ENCODE data around the gene PEX13. TPM values are rescaled to one million over a fixed set of nuclear protein-coding genes. Genes with fewer than 3 reads are reported as not detected.

The PEX13 gene
- total and polyA plus RNA-seq, 2 donors (not counting 3 experiments of a cell fraction or from before 2014, with no cell fraction given): 18.0 to 21.0 TPM

DNA sequence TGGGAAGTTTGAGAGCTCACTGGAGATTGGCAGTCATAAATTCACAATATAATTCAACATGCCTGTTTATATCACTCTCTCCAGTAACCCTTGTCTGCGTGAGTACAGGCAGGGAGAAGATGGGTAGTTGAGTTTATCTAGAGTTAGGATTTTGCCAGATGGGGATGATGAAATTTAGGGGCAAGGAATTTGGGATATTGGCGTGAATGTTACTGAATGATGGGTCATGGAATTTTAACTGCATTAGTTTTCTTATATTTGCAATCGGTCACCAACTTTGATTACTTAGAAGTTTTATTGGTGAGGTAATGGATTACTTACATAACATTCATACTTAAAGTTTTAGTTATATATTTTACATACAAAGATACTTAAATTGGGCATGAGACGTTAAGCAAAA is 83.3 kb downstream of the PEX13 start:
- Histone ChIP-seq H3K9ac (replicated peaks; ENCODE audit: extremely low read depth, insufficient read depth, low read length) (no peak overlapping the region), H3K4me3 (replicated peaks in 1 of 3; ENCODE audit: insufficient read depth in 1 of 3, low read depth in 1 of 3, low read length in 3 of 3) (no peak overlapping the region), H3K4me1 (ENCODE audit: control insufficient read depth, extremely low read depth, insufficient read depth, low read length) (no peaks in the 10 kb centered on the region), H3K36me3 (ENCODE audit: control insufficient read depth in 2 of 2, extremely low read depth in 1 of 2, insufficient read depth in 2 of 2, low read length in 2 of 2) (peaks cover 0 to 2% of the 10 kb centered on the region in 2 experiments), H4K20me1 (replicated peaks; ENCODE audit: control insufficient read depth, extremely low read depth, insufficient read depth, low read length) (no peaks in the 10 kb centered on the region), H3K4me2 (ENCODE audit: insufficient read depth, low read length) (no peak overlapping the region), H3K9me1 (replicated peaks; ENCODE audit: control insufficient read depth, extremely low read depth, insufficient read depth, low read length) (no peaks in the 10 kb centered on the region), H3K79me2 (ENCODE audit: control insufficient read depth, insufficient read depth, low read length) (no peaks in the 10 kb centered on the region), H3K27ac (ENCODE audit: insufficient read depth, low read depth, low read length) (no peak overlapping the region), H3K27me3 (ENCODE audit: control insufficient read depth in 2 of 2, insufficient read depth in 2 of 2, low read length in 2 of 2) (no peaks in the 10 kb centered on the region), H3K9me3 (replicated peaks; ENCODE audit: control insufficient read depth, insufficient read depth, low read length) (no peaks in the 10 kb centered on the region), H2AFZ (ENCODE audit: low read depth, low read length) (no peak overlapping the region)
- DNase-seq (ENCODE audit: low read depth, low spot score): no peak
- dilution Hi-C loops (cut with MboI; ENCODE audit: extremely low pct_ligation_motif_present, low sequenced_read_pairs): no loop called here
- POLR2A ChIA-PET: no interaction called here
- no peak for TF ChIP-seq EZH2 (IDR thresholded peaks at IDR 0.05; ENCODE audit: borderline replicate concordance, low read depth, low read length, severe bottlenecking)
- no peak for TF ChIP-seq GATA2 (IDR thresholded peaks at IDR 0.05; ENCODE audit: insufficient read depth, insufficient read length, low read depth, low read length)
- no peak for TF ChIP-seq POLR2A (IDR thresholded peaks at IDR 0.05; ENCODE audit: low read depth, low read length)
- no peak for TF ChIP-seq POLR2AphosphoS5 (IDR thresholded peaks at IDR 0.05; ENCODE audit: insufficient read depth, low read depth, low read length)
- no peak for TF ChIP-seq FOS (IDR thresholded peaks at IDR 0.05; ENCODE audit: borderline replicate concordance, insufficient read depth, low read length)
- TF ChIP-seq JUN (IDR thresholded peaks at IDR 0.05; ENCODE audit: borderline replicate concordance, insufficient read depth, insufficient read length, low read depth): no peak
- TF ChIP-seq, protein P1, sequence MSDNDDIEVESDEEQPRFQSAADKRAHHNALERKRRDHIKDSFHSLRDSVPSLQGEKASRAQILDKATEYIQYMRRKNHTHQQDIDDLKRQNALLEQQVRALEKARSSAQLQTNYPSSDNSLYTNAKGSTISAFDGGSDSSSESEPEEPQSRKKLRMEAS (IDR thresholded peaks at IDR 0.05; ENCODE audit: insufficient read depth, insufficient read length): no peak
- TF ChIP-seq MYC (IDR thresholded peaks at IDR 0.05; ENCODE audit: low read depth, low read length): no peak
- TF ChIP-seq, protein P2, sequence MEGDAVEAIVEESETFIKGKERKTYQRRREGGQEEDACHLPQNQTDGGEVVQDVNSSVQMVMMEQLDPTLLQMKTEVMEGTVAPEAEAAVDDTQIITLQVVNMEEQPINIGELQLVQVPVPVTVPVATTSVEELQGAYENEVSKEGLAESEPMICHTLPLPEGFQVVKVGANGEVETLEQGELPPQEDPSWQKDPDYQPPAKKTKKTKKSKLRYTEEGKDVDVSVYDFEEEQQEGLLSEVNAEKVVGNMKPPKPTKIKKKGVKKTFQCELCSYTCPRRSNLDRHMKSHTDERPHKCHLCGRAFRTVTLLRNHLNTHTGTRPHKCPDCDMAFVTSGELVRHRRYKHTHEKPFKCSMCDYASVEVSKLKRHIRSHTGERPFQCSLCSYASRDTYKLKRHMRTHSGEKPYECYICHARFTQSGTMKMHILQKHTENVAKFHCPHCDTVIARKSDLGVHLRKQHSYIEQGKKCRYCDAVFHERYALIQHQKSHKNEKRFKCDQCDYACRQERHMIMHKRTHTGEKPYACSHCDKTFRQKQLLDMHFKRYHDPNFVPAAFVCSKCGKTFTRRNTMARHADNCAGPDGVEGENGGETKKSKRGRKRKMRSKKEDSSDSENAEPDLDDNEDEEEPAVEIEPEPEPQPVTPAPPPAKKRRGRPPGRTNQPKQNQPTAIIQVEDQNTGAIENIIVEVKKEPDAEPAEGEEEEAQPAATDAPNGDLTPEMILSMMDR (IDR thresholded peaks at IDR 0.05; ENCODE audit: extremely low read depth in 1 of 2, insufficient read depth in 1 of 2, low read depth in 1 of 2, low read length in 2 of 2): no peak
- no TSS peak for BruUV-seq (replicated peaks)
- intact Hi-C loops (cut with micrococcal nuclease): no loop called here
- FAIRE-seq: no peak
- CTCF ChIA-PET: no interaction called here

Small RNAs within 50 kb of the gene (small RNA-seq; reads per million reads assigned to genes)
- gene RNA5SP95 (ENCODE audit: insufficient read depth, insufficient read length, low read depth, low replicate concordance): not detected

Other genes with a start within 250 kb of the PEX13 start
- gene REL, start 136.1 kb upstream of the PEX13 start, total RNA-seq: 11.7 and 12.8 TPM in 2 replicates
- gene REL, start 136.1 kb upstream of the PEX13 start, polyA plus RNA-seq: 2.4 and 3.5 TPM in 2 replicates
- 6.5 and 10.3 TPM in 2 replicates for gene PUS10, start 535 bp downstream of the PEX13 start, total RNA-seq
- 2.7 and 3.7 TPM in 2 replicates for gene PUS10, start 535 bp downstream of the PEX13 start, polyA plus RNA-seq
- gene SANBR, start 48.2 kb downstream of the PEX13 start, total RNA-seq: 22.9 and 23.8 TPM in 2 replicates
- gene SANBR, start 48.2 kb downstream of the PEX13 start, polyA plus RNA-seq: 4.8 and 5.7 TPM in 2 replicates
- 3.8 and 4.1 TPM in 2 replicates for gene C2orf74, start 144.5 kb downstream of the PEX13 start, total RNA-seq
- gene C2orf74, start 144.5 kb downstream of the PEX13 start, polyA plus RNA-seq: 2.9 and 5.6 TPM in 2 replicates